HL-60 (cell line): Measurements from ENCODE around the gene PRPF40B.

ENCODE experiments used
- DNase-seq, 2 experiments: peaks; one replicate each; pipeline ENCODE4 v3.0.0-alpha.2; 2010 to 2020; ENCODE audit warnings: low read depth in 1 of 2, low spot score in 1 of 2
- H3K27ac ChIP-seq: fragments of 250-450 bp; sonication (Bioruptor Pico); replicated peaks from 2 replicates; pipeline ENCODE4 v1.5.1; 2020; ENCODE audit warnings: mild to moderate bottlenecking, moderate library complexity
- H3K27me3 ChIP-seq: fragments of 250-450 bp; sonication (Bioruptor Pico); 2 replicates; pipeline ENCODE4 v1.5.1; 2021; ENCODE audit warnings: mild to moderate bottlenecking, moderate library complexity; ENCODE audit not compliant: insufficient read depth, poor library complexity, severe bottlenecking
- H3K4me3 ChIP-seq: replicated peaks from 2 replicates; pipeline ENCODE4 v1.5.1; 2011; ENCODE audit warnings: mild to moderate bottlenecking, control low read depth, low read length; ENCODE audit not compliant: insufficient read depth
- GABPA ChIP-seq: IDR thresholded peaks from 2 replicates; pipeline ENCODE4 v1.6.1; 2012; ENCODE audit warnings: low read depth
- POLR2AphosphoS5 ChIP-seq: IDR thresholded peaks from 2 replicates; pipeline ENCODE4 v1.6.1; 2012; ENCODE audit warnings: low read depth
- SPI1 ChIP-seq: IDR thresholded peaks from 2 replicates; pipeline ENCODE4 v1.6.1; 2012; ENCODE audit warnings: low read depth, mild to moderate bottlenecking, borderline replicate concordance
- TF ChIP-seq, protein P1 (sequence below): IDR thresholded peaks from one replicate; pipeline ENCODE4 v1.5.1; 2011; ENCODE audit warnings: low read length, control low read depth, inconsistent platforms; ENCODE audit not compliant: insufficient read depth
- TF ChIP-seq, protein P2 (sequence below): IDR thresholded peaks from 2 replicates; pipeline ENCODE4 v1.6.1; 2012; ENCODE audit warnings: low read depth; ENCODE audit not compliant: insufficient replicate concordance

PRPF40B gene

DNA sequence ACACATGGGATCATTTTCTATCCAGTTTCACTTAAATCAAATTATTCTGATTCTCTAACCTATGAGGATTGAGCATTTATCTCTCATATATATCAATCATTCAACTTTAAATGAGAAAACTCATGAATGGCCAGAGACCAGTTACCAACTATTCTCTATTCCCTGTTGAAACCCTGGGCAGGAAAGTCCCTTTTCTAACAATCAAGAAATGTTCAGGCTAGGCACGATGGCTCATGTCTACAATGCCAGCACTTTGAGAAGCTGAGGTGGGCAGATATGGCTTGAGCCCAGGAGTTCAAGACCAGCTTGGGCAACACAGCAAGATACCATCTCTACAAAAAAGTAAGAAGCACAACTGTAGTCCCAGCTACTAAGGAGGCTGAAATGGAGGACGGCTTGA is 65.9 kb downstream of the PRPF40B start:
- TF ChIP-seq, protein P1, sequence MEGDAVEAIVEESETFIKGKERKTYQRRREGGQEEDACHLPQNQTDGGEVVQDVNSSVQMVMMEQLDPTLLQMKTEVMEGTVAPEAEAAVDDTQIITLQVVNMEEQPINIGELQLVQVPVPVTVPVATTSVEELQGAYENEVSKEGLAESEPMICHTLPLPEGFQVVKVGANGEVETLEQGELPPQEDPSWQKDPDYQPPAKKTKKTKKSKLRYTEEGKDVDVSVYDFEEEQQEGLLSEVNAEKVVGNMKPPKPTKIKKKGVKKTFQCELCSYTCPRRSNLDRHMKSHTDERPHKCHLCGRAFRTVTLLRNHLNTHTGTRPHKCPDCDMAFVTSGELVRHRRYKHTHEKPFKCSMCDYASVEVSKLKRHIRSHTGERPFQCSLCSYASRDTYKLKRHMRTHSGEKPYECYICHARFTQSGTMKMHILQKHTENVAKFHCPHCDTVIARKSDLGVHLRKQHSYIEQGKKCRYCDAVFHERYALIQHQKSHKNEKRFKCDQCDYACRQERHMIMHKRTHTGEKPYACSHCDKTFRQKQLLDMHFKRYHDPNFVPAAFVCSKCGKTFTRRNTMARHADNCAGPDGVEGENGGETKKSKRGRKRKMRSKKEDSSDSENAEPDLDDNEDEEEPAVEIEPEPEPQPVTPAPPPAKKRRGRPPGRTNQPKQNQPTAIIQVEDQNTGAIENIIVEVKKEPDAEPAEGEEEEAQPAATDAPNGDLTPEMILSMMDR, result no peak
- TF ChIP-seq POLR2AphosphoS5, result no peak
- H3K27ac ChIP-seq, result no peak overlapping the region
- no peaks in the 10 kb centered on the region for H3K27me3 ChIP-seq
- DNase-seq, result no peak
- H3K4me3 ChIP-seq, result no peak overlapping the region

DNA sequence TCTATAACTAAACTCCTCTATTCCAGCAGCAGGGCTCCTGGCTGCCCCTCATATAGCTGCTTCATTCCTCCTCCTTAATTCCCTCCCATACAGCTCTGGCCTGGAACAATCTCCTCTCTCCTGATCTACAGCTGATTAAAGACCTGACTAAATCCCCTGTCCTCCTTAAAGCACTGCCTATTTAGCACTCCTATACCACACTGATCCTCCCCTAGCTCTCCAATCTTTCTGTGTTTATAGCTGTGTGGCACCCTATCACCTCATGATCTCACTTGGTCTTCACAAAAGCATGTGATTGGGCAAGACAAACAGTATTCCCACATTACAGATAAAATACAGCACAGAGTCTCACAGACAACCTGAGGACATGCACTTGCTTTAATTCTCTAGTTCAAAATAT is 66.4 kb downstream of the PRPF40B start:
- Histone ChIP-seq H3K27me3 (no peaks in the 10 kb centered on the region), H3K4me3 (no peak overlapping the region), H3K27ac (no peak overlapping the region)
- DNase-seq, result no peak
- TF ChIP-seq GABPA (no peak), POLR2AphosphoS5 (no peak), SPI1 (no peak)
- TF ChIP-seq, protein P1, result no peak
- TF ChIP-seq, protein P2, sequence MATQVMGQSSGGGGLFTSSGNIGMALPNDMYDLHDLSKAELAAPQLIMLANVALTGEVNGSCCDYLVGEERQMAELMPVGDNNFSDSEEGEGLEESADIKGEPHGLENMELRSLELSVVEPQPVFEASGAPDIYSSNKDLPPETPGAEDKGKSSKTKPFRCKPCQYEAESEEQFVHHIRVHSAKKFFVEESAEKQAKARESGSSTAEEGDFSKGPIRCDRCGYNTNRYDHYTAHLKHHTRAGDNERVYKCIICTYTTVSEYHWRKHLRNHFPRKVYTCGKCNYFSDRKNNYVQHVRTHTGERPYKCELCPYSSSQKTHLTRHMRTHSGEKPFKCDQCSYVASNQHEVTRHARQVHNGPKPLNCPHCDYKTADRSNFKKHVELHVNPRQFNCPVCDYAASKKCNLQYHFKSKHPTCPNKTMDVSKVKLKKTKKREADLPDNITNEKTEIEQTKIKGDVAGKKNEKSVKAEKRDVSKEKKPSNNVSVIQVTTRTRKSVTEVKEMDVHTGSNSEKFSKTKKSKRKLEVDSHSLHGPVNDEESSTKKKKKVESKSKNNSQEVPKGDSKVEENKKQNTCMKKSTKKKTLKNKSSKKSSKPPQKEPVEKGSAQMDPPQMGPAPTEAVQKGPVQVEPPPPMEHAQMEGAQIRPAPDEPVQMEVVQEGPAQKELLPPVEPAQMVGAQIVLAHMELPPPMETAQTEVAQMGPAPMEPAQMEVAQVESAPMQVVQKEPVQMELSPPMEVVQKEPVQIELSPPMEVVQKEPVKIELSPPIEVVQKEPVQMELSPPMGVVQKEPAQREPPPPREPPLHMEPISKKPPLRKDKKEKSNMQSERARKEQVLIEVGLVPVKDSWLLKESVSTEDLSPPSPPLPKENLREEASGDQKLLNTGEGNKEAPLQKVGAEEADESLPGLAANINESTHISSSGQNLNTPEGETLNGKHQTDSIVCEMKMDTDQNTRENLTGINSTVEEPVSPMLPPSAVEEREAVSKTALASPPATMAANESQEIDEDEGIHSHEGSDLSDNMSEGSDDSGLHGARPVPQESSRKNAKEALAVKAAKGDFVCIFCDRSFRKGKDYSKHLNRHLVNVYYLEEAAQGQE, result no peak

DNA sequence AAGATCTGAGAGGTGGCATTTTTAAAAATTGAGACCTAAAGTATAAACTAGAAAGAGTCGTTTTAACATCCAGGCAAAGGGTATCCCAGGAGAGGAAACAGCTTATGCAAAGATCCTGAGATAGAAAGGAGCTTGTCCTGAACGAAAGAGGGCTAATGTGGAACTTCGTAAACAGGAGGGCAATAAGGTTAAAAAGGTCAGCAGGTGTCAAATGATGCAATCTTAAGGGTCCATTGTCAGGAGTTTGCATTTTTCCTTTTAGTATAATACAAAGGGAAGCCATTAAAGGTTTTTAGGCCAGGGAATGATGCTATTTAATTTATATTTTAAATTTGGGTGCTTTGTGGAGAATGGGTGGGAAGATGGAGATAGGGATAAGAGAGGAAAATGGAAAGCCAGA is 69.5 kb downstream of the PRPF40B start:
- no peak overlapping the region for H3K27ac ChIP-seq
- DNase-seq, result no peak
- TF ChIP-seq POLR2AphosphoS5, result no peak
- TF ChIP-seq GABPA, result no peak
- TF ChIP-seq, protein P1, result no peak
- TF ChIP-seq SPI1, result no peak

DNA sequence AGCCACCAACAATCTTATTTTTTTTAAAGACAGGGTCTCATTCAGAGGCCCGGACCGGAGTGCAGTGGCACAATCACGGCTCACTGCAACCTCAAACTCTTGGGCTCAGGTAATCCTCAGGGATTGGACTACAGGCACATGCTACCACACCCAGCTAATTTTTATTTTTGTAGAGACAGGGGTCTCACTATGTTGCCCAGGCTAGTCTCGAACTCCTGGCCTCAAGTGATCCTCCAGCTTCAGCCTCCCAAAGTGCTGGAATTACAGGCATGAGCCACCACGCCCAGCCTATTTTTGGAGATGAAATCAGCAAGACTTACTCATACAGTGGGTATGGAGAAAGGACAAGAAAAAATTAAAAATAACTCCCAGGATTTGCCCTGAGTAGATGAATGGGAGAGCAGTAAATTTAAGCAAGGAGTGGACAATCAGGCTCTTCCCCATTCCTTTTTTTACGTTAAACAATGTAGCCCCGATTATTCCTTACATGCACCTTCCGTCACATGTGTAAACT is 70.6 kb downstream of the PRPF40B start:
- H3K27me3 ChIP-seq, result no peaks in the 10 kb centered on the region
- no peak overlapping the region for H3K4me3 ChIP-seq
- DNase-seq, result no peak
- TF ChIP-seq, protein P2, result no peak
- TF ChIP-seq GABPA, result no peak
- no peak for TF ChIP-seq POLR2AphosphoS5
- TF ChIP-seq SPI1, result no peak
- TF ChIP-seq, protein P1, result no peak
- H3K27ac ChIP-seq, result no peak overlapping the region

More for the DNA sequence above, 69.5 kb downstream of the PRPF40B start:
- Histone ChIP-seq H3K27me3 (no peaks in the 10 kb centered on the region), H3K4me3 (no peak overlapping the region)
